ENCODE measurements around the gene TMEM240.

Gene TMEM240

DNA sequence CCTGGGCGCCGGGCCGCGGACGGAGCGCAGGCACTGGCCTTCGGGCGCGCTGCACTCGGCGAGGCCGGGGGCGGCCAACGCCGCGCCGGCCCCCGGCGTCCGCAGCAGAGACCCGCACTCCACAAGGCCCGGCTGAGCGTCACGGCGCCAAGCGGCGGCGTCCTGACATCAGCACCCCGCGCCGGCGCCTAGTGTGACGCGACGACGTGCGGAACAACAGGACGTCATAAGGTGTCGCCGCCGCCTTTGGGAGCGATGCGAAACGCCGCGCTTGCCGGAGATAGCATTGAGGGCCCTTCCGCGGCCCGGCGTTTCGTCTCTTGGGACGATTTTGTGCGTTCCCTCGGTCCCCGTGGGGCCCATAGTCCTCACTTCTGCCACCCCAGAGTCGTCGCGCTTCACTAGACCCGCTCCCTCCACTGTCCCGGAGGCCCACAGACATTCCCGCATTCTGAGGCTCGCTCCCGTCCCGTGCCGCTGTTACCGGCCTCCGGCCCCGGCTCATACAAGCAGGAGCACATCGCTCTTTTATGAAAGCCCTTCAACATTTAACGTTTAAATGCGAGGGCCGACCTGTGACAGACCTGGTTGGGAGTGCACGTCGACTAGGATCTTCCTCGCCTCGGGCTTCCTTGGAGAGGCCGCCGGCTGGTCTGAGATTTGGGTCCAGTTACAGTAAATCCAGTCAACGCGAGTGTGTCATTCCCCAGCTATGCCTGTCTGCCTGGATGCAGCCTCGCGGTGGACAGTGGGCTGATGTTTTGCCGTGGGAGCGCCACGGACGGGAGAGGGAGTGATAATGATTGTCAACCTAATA is 34.5 kb upstream of the TMEM240 start, which contains the start of gene SSU72:
SSU72 (minus strand) TSS at position 143 of the 817 bp plus-strand sequence. CDS start 306 bp downstream, outside the sequence.
- TF ChIP-seq, protein P1, sequence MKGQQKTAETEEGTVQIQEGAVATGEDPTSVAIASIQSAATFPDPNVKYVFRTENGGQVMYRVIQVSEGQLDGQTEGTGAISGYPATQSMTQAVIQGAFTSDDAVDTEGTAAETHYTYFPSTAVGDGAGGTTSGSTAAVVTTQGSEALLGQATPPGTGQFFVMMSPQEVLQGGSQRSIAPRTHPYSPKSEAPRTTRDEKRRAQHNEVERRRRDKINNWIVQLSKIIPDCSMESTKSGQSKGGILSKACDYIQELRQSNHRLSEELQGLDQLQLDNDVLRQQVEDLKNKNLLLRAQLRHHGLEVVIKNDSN (IDR thresholded peaks at IDR 0.05) = peak; percentile 17
- no peak for TF ChIP-seq ZBTB7A (IDR thresholded peaks at IDR 0.05; ENCODE audit: low read depth)
- TF ChIP-seq CREB1 (IDR thresholded peaks at IDR 0.05; ENCODE audit: low read depth) = peak; percentile 100
- TF ChIP-seq CEBPB (IDR thresholded peaks at IDR 0.05) = no peak; the same call in 1 of the 2 replicates
- TF ChIP-seq, protein P2, sequence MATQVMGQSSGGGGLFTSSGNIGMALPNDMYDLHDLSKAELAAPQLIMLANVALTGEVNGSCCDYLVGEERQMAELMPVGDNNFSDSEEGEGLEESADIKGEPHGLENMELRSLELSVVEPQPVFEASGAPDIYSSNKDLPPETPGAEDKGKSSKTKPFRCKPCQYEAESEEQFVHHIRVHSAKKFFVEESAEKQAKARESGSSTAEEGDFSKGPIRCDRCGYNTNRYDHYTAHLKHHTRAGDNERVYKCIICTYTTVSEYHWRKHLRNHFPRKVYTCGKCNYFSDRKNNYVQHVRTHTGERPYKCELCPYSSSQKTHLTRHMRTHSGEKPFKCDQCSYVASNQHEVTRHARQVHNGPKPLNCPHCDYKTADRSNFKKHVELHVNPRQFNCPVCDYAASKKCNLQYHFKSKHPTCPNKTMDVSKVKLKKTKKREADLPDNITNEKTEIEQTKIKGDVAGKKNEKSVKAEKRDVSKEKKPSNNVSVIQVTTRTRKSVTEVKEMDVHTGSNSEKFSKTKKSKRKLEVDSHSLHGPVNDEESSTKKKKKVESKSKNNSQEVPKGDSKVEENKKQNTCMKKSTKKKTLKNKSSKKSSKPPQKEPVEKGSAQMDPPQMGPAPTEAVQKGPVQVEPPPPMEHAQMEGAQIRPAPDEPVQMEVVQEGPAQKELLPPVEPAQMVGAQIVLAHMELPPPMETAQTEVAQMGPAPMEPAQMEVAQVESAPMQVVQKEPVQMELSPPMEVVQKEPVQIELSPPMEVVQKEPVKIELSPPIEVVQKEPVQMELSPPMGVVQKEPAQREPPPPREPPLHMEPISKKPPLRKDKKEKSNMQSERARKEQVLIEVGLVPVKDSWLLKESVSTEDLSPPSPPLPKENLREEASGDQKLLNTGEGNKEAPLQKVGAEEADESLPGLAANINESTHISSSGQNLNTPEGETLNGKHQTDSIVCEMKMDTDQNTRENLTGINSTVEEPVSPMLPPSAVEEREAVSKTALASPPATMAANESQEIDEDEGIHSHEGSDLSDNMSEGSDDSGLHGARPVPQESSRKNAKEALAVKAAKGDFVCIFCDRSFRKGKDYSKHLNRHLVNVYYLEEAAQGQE (IDR thresholded peaks at IDR 0.05; ENCODE audit: low read depth) = no peak
- 0 out of 2 replicates have a peak, but pooled peaks have one; percentile 43 for TF ChIP-seq TCF12 (IDR thresholded peaks at IDR 0.05; ENCODE audit: low read depth)
- TF ChIP-seq YY1 (IDR thresholded peaks at IDR 0.05; ENCODE audit: low read depth) = peak; percentile 81
- TF ChIP-seq, protein P3, sequence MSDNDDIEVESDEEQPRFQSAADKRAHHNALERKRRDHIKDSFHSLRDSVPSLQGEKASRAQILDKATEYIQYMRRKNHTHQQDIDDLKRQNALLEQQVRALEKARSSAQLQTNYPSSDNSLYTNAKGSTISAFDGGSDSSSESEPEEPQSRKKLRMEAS (IDR thresholded peaks at IDR 0.05) = peak; percentile 54
- peak; percentile 92 for TF ChIP-seq TAF1 (IDR thresholded peaks at IDR 0.05; ENCODE audit: low read depth)

DNA sequence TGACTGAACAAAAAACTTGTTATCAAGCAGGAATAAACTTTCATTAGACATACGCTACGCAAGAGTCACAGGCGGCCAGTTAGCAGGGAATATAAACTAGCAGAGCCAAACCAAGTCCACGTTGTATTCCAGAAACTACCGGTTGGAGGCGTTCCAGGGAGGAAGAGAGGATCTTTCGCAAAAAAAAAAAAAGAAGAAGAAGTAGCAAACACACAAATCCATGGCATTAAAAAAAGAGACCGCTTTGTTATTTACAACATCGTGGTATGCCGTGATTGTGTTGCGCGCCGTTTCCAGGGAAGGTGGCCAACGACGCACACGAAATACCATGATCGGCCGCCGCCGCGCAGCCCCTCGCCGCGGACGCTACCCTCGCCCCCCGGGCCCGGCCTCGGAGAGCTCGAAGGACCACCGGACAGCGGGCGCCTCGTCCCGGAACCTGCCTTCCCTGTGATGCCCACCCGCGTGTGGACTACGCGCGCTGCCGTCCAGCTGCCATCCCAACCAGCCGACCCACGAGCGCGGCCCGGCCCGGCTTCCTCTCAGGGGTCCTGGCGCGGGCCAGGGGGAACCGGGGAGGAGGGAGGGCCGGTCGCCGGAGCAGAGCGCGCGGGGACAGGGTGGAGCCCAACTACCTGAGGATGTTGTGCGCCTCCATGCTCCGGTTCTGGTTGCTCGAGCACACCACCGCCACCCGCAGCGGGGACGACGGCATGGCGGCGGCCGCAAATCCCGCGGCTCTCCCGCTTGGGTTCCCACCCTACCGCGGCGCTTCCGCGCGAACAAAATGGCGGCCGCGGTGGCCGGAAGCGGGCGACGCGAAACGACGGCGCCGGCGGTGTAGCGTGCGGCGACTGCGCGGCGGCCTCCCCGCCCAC is 33.7 kb upstream of the TMEM240 start:
- TF ChIP-seq, protein P1 (IDR thresholded peaks at IDR 0.05) = no peak
- TF ChIP-seq YY1 (IDR thresholded peaks at IDR 0.05; ENCODE audit: low read depth) (peak; percentile 89), TAF1 (IDR thresholded peaks at IDR 0.05; ENCODE audit: low read depth) (no peak), CREB1 (IDR thresholded peaks at IDR 0.05; ENCODE audit: low read depth) (no peak), FOXM1 (IDR thresholded peaks at IDR 0.05; ENCODE audit: borderline replicate concordance, low read depth) (no peak), EGR1 (IDR thresholded peaks at IDR 0.05) (no peak), NFIC (IDR thresholded peaks at IDR 0.05) (no peak), TCF12 (IDR thresholded peaks at IDR 0.05; ENCODE audit: low read depth) (no peak), ZBTB7A (IDR thresholded peaks at IDR 0.05; ENCODE audit: low read depth) (no peak; the same call in none of the 2 replicates)
- TF ChIP-seq, protein P3 (IDR thresholded peaks at IDR 0.05) = peak; percentile 19

DNA sequence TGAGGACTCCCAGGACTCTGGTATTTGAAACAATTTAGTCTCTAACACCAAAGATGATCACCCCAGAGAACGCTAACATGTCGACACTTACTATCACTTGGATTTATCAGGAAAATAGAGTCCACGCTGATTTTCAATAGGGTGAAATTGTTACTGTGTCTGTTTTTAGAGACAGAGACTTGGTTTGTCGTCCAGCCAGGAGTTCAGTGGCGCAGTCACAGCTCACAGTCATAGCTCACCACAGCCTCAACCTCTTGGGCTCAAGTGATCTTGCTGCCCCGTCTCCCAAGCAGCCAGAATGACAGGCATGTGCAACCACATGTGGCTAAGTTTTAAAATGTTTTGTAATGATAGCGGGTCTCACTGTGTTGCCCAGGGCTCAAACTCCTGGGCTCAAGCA is 28.9 kb upstream of the TMEM240 start:
- TF ChIP-seq RAD21 (IDR thresholded peaks at IDR 0.05; ENCODE audit: low read depth) = no peak
- TF ChIP-seq CEBPB (IDR thresholded peaks at IDR 0.05) = no peak
- no peak for TF ChIP-seq EP300 (IDR thresholded peaks at IDR 0.05; ENCODE audit: borderline replicate concordance)
- TF ChIP-seq TAF1 (IDR thresholded peaks at IDR 0.05; ENCODE audit: low read depth) = no peak
- TF ChIP-seq NFIC (IDR thresholded peaks at IDR 0.05) = no peak
- TF ChIP-seq, protein P3 (IDR thresholded peaks at IDR 0.05) = no peak
- TF ChIP-seq EGR1 (IDR thresholded peaks at IDR 0.05) = no peak

DNA sequence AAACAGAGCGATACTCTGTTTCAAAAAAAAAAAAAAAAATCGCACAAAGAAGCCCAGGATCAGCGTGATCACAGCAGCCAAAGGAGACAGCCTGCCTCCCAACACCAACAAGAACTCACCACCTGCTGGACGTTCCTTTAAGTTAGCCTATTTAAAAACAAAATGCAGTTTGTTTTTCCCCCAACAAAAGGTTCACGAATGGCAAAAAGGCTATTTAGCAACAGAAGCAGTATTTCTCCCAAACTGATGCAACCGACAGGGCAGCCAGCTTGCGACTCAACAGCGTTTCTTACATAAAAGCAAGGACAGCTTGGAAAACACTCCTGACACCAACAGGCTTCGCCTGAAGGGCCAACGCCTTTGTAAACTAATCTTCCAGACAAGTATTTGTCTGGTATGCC is 27.5 kb upstream of the TMEM240 start:
- TF ChIP-seq EP300 (IDR thresholded peaks at IDR 0.05; ENCODE audit: borderline replicate concordance) (no peak), TCF12 (IDR thresholded peaks at IDR 0.05; ENCODE audit: low read depth) (no peak), EGR1 (IDR thresholded peaks at IDR 0.05) (no peak), FOXM1 (IDR thresholded peaks at IDR 0.05; ENCODE audit: borderline replicate concordance, low read depth) (no peak), TAF1 (IDR thresholded peaks at IDR 0.05; ENCODE audit: low read depth) (no peak)

DNA sequence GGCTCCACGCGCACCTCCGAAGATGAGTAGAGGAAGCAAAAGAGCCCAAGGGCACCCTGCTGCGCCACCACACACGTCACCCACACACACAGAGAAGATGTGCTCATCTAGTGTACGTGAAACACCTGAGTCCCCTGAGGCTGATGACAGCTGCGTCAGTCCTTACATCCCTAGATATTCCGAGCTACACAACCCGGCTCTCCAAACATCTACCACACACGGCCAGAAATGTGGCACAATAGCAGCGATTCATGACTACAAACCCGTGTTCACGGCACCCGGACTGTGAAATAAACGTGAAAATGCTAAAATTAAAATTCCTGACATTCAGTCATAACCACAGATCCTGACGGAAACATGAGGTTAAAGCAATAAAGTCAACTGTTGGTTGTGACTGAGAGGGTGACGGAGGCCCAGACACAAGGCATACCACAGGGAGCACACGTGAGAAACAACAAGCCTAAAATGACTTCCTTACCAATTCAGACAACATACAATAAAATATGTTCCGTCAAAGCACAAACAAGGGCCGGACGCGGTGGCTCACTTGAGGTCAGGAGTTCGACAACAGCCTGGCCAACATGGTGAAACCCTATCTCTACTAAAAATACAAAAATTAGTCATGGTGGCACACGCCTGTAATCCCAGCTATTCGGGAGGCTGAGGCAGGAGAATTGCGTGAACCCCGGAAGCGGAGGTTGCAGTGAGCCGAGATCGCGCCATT is 26.9 kb upstream of the TMEM240 start:
- no peak for TF ChIP-seq YY1 (IDR thresholded peaks at IDR 0.05; ENCODE audit: low read depth)
- TF ChIP-seq CREB1 (IDR thresholded peaks at IDR 0.05; ENCODE audit: low read depth) = no peak
- TF ChIP-seq, protein P2 (IDR thresholded peaks at IDR 0.05; ENCODE audit: low read depth) = no peak
- TF ChIP-seq TEAD4 (IDR thresholded peaks at IDR 0.05) = no peak
- TF ChIP-seq FOXM1 (IDR thresholded peaks at IDR 0.05; ENCODE audit: borderline replicate concordance, low read depth) = no peak
- TF ChIP-seq NFIC (IDR thresholded peaks at IDR 0.05) = no peak
- TF ChIP-seq, protein P1 (IDR thresholded peaks at IDR 0.05) = no peak
- TF ChIP-seq EP300 (IDR thresholded peaks at IDR 0.05; ENCODE audit: borderline replicate concordance) = no peak
- TF ChIP-seq TCF12 (IDR thresholded peaks at IDR 0.05; ENCODE audit: low read depth) = no peak
- no peak for TF ChIP-seq RAD21 (IDR thresholded peaks at IDR 0.05; ENCODE audit: low read depth)
- TF ChIP-seq EGR1 (IDR thresholded peaks at IDR 0.05) = no peak
- TF ChIP-seq TAF1 (IDR thresholded peaks at IDR 0.05; ENCODE audit: low read depth) = no peak
- no peak for TF ChIP-seq ZBTB7A (IDR thresholded peaks at IDR 0.05; ENCODE audit: low read depth)
- TF ChIP-seq CEBPB (IDR thresholded peaks at IDR 0.05) = no peak
- TF ChIP-seq, protein P3 (IDR thresholded peaks at IDR 0.05) = no peak
